HEK293 (cell line): Measurements from ENCODE around the gene PTK7.

Source experiments
- TCF7L2 ChIP-seq: IDR thresholded peaks from 2 replicates; pipeline ENCODE4 v1.6.1; 2011; ENCODE audit warnings: low read depth, mild to moderate bottlenecking, inconsistent platforms, low read length, moderate library complexity, borderline replicate concordance
- ZNF362 ChIP-seq: fragments of 450-650 bp; formaldehyde crosslinking; IDR thresholded peaks from 2 replicates; pipeline ENCODE4 v1.5.1; 2016; ENCODE audit warnings: missing biosample characterization, missing genetic modification characterization
- ZNF416 ChIP-seq: fragments of 450-650 bp; formaldehyde crosslinking; IDR thresholded peaks from 2 replicates; pipeline ENCODE4 v1.5.1; 2016; ENCODE audit warnings: missing biosample characterization, missing genetic modification characterization
- ZNF792 ChIP-seq: fragments of 450-650 bp; formaldehyde crosslinking; IDR thresholded peaks from 2 replicates; pipeline ENCODE4 v1.5.1; 2016; ENCODE audit warnings: missing biosample characterization, missing genetic modification characterization

GRCh38 chr6:43103253-43103876 lies 27.3 kb downstream of the PTK7 start:
- TF ChIP-seq ZNF792 (no peak), ZNF362 (tag by site-specific recombination) (no peak), TCF7L2 (no peak), ZNF416 (no peak)
